Measurements from ENCODE around the gene AIPL1. TPM values are rescaled to one million over a fixed set of nuclear protein-coding genes. Genes with fewer than 3 reads are reported as not detected.

AIPL1 gene
- total RNA-seq, 2 experiments from 2014 or later, result not detected

GRCh38 chr17:6421700-6422604, 13.0 kb downstream of the AIPL1 start:
- Histone ChIP-seq H3K4me1 (ENCODE audit: insufficient read depth, low read length) (peaks cover 15% of the 10 kb centered on the region), H3K27me3 (ENCODE audit: control insufficient read depth in 1 of 2, insufficient read depth in 2 of 2, low read length in 2 of 2) (peaks cover 0 to 5% of the 10 kb centered on the region in 2 experiments), H3K9me3 (ENCODE audit: control insufficient read depth in 1 of 2, insufficient read depth in 1 of 2, low read length in 2 of 2) (no peaks in the 10 kb centered on the region), H3K27ac (ENCODE audit: low read depth in 1 of 2, low read length in 2 of 2) (no peak overlapping the region), H3K36me3 (ENCODE audit: insufficient read depth, low read length) (no peaks in the 10 kb centered on the region), H3K4me3 (ENCODE audit: low read length) (no peak overlapping the region)
- peak; percentile 62 for ATAC-seq (ENCODE audit: poor library complexity)
- ChIA-PET CTCF (interaction anchor here (1.7 kb wide), 1 partner anchor 15 kb away, joined by 4 read pairs; no protein-coding TSS in a partner anchor), POLR2A (no interaction called here)
- H3K4me3 Mint-ChIP-seq, result no peak overlapping the region
- peak; percentile 81 for TF ChIP-seq CTCF (IDR thresholded peaks at IDR 0.05)
- peak; percentile 46 to 83 (median 65) for DNase-seq
- H3K9me3 Mint-ChIP-seq, result no peaks in the 10 kb centered on the region
- intact Hi-C loops (cut with DNase I, micrococcal nuclease), result loop anchor here (1.0 to 10.0 kb wide), 5 partner anchors 830 to 1177 kb away; no protein-coding TSS in a partner anchor
- H3K4me1 Mint-ChIP-seq (ENCODE audit: low read depth), result peaks cover 2% of the 10 kb centered on the region
- no peaks in the 10 kb centered on the region for H3K36me3 Mint-ChIP-seq (ENCODE audit: low read depth)
- peaks cover 36% of the 10 kb centered on the region for H3K27me3 Mint-ChIP-seq
- no peak overlapping the region for H3K27ac Mint-ChIP-seq

- no peaks in the 10 kb centered on the region for H3K36me3 ChIP-seq (ENCODE audit: insufficient read depth, low read length)
- no peak overlapping the region for H3K4me3 ChIP-seq (ENCODE audit: low read length)
- TF ChIP-seq CTCF (IDR thresholded peaks at IDR 0.05), result no peak
- H3K27ac Mint-ChIP-seq, result no peak overlapping the region
- H3K9me3 ChIP-seq (ENCODE audit: control insufficient read depth in 1 of 2, insufficient read depth in 1 of 2, low read length in 2 of 2), result no peaks in the 10 kb centered on the region
- peak; percentile 44 for ATAC-seq (ENCODE audit: poor library complexity)
- no peak overlapping the region for H3K27ac ChIP-seq (ENCODE audit: low read depth in 1 of 2, low read length in 2 of 2)
- ChIA-PET POLR2A (no interaction called here), CTCF (no interaction called here)
- H3K27me3 Mint-ChIP-seq, result peaks cover 39% of the 10 kb centered on the region
- no peak overlapping the region for H3K4me3 Mint-ChIP-seq
- peaks cover 9% of the 10 kb centered on the region for H3K4me1 ChIP-seq (ENCODE audit: insufficient read depth, low read length)
- H3K4me1 Mint-ChIP-seq (ENCODE audit: low read depth), result no peaks in the 10 kb centered on the region
- DNase-seq, result peak in 9 of 14 experiments; percentile 14 to 49 (median 16)
- no peaks in the 10 kb centered on the region for H3K9me3 Mint-ChIP-seq
- intact Hi-C loops (cut with DNase I, micrococcal nuclease), result loop anchor here (5.0 to 10.0 kb wide), 3 partner anchors 975 to 1175 kb away; no protein-coding TSS in a partner anchor
- peaks cover 0 to 5% of the 10 kb centered on the region in 2 experiments for H3K27me3 ChIP-seq (ENCODE audit: control insufficient read depth in 1 of 2, insufficient read depth in 2 of 2, low read length in 2 of 2)
- no peaks in the 10 kb centered on the region for H3K36me3 Mint-ChIP-seq (ENCODE audit: low read depth)
Observed at GRCh38 chr17:6420173-6420641, 14.7 kb downstream of the AIPL1 start.

- ATAC-seq (ENCODE audit: poor library complexity) (no peak), DNase-seq (no peak)
- H3K4me3 ChIP-seq (ENCODE audit: low read length), result no peak overlapping the region
- H3K4me3 Mint-ChIP-seq, result no peak overlapping the region
- H3K27me3 ChIP-seq (ENCODE audit: control insufficient read depth in 1 of 2, insufficient read depth in 2 of 2, low read length in 2 of 2), result no peaks in the 10 kb centered on the region
- H3K27me3 Mint-ChIP-seq, result peaks cover 21% of the 10 kb centered on the region
- no peak for TF ChIP-seq CTCF (IDR thresholded peaks at IDR 0.05)
- H3K36me3 Mint-ChIP-seq (ENCODE audit: low read depth), result no peaks in the 10 kb centered on the region
- no peaks in the 10 kb centered on the region for H3K36me3 ChIP-seq (ENCODE audit: insufficient read depth, low read length)
- no peak overlapping the region for H3K27ac Mint-ChIP-seq
- peaks cover 2% of the 10 kb centered on the region for H3K4me1 ChIP-seq (ENCODE audit: insufficient read depth, low read length)
- H3K4me1 Mint-ChIP-seq (ENCODE audit: low read depth), result no peaks in the 10 kb centered on the region
- peaks cover 0 to 8% of the 10 kb centered on the region in 2 experiments for H3K9me3 ChIP-seq (ENCODE audit: control insufficient read depth in 1 of 2, insufficient read depth in 1 of 2, low read length in 2 of 2)
- no peaks in the 10 kb centered on the region for H3K9me3 Mint-ChIP-seq
- intact Hi-C loops (cut with DNase I, micrococcal nuclease), result no loop called here
- CTCF ChIA-PET, result no interaction called here
- H3K27ac ChIP-seq (ENCODE audit: low read depth in 1 of 2, low read length in 2 of 2), result no peak overlapping the region
- POLR2A ChIA-PET, result no interaction called here
Observed at GRCh38 chr17:6415616-6416015, 19.3 kb downstream of the AIPL1 start.

Data from CD4-positive, alpha-beta T cell (primary cell).